Activated naive CD4-positive, alpha-beta T cell treated with anti-CD3 and anti-CD28 coated beads, Interleukin-2, amount 10 ng/mL, durations not matched to agents 7 days and 5 days (primary cell): ENCODE data around the gene ADK.

Experiments used
- CTCF ChIA-PET: fragments of 350-600 bp; sonication (Branson Sonifier 250); formaldehyde crosslinking; loops from one replicate; lab custom pipeline; 2021; ENCODE audit warnings: antibody characterized with exemption; lab: Charles Lee
- DNase-seq: peaks from one replicate; pipeline ENCODE4 v3.0.0-alpha.2; 2020
- H3K27ac Mint-ChIP-seq: one replicate; pipeline ENCODE4 v1.8.0; 2021; ENCODE audit warnings: mild to moderate bottlenecking, moderate library complexity, mixed read lengths
- H3K27me3 Mint-ChIP-seq: one replicate; pipeline ENCODE4 v1.8.0; 2021; ENCODE audit warnings: mild to moderate bottlenecking, mixed read lengths
- H3K36me3 Mint-ChIP-seq: one replicate; pipeline ENCODE4 v1.8.0; 2021; ENCODE audit warnings: mixed read lengths
- H3K4me1 Mint-ChIP-seq: one replicate; pipeline ENCODE4 v1.8.0; 2021; ENCODE audit warnings: mixed read lengths
- H3K4me3 Mint-ChIP-seq: one replicate; pipeline ENCODE4 v1.8.0; 2021; ENCODE audit warnings: mild to moderate bottlenecking, moderate library complexity, mixed read lengths
- H3K9me3 Mint-ChIP-seq: one replicate; pipeline ENCODE4 v1.8.0; 2021; ENCODE audit warnings: mixed read lengths

ADK gene

DNA sequence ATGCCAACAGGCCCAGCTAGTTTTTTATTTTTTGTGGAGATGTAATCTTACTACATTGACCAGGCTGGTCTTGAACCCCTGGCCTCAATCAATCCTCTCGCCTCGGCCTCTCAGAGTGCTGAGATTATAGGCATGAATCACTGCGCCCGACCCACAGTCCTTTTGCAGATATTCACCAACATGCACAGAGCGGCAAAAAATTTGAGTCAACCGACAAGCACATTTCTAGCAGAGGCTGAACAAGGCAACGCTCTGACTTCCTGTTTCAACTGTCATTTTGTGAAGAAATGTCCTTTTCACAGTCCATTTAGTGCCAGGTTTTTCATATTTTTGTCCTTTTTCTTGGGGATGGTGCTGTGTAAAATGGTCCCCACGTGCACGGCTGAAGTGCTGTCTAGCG, 604.3 kb downstream of the ADK start:
- Mint-ChIP-seq H3K27me3 (no peaks in the 10 kb centered on the region), H3K27ac (no peak overlapping the region), H3K9me3 (no peaks in the 10 kb centered on the region), H3K36me3 (no peaks in the 10 kb centered on the region), H3K4me1 (peaks cover 6% of the 10 kb centered on the region), H3K4me3 (no peak overlapping the region)
- no peak for DNase-seq
- CTCF ChIA-PET = interaction anchor here (2.7 kb wide), 1 partner anchor 17 kb away, joined by 12 read pairs; no protein-coding TSS in a partner anchor
